Measurements from ENCODE around the gene XYLT1.
A peak's percentile ranks its signal among the peaks of the same experiment; 100 is the strongest.

Gene XYLT1

GRCh38 chr16:17305694-17306093 lies 165.1 kb downstream of the XYLT1 start:
- DNase-seq (ENCODE audit: low spot score) = peak; percentile 5

- DNase-seq (ENCODE audit: low spot score) = no peak
These were observed 166.2 kb downstream of the XYLT1 start for GRCh38 chr16:17304491-17305119.

- no peak for DNase-seq (ENCODE audit: low spot score)
These were observed 166.7 kb downstream of the XYLT1 start for GRCh38 chr16:17304106-17304490.

- no peak for DNase-seq (ENCODE audit: low spot score)
These were observed 167.7 kb downstream of the XYLT1 start for GRCh38 chr16:17303101-17303500.

GRCh38 chr16:17302620-17303019 lies 168.1 kb downstream of the XYLT1 start:
- no peak for DNase-seq (ENCODE audit: low spot score)

GRCh38 chr16:17302214-17302613 lies 168.5 kb downstream of the XYLT1 start:
- DNase-seq (ENCODE audit: low spot score) = peak; percentile 11

GRCh38 chr16:17301593-17302135 lies 169.1 kb downstream of the XYLT1 start:
- DNase-seq (ENCODE audit: low spot score) = no peak

GRCh38 chr16:17301184-17301583 lies 169.6 kb downstream of the XYLT1 start:
- no peak for DNase-seq (ENCODE audit: low spot score)

GRCh38 chr16:17299790-17300189 lies 171.0 kb downstream of the XYLT1 start:
- no peak for DNase-seq (ENCODE audit: low spot score)

GRCh38 chr16:17298238-17298637 lies 172.5 kb downstream of the XYLT1 start:
- no peak for DNase-seq (ENCODE audit: low spot score)

GRCh38 chr16:17296431-17296830 lies 174.3 kb downstream of the XYLT1 start:
- DNase-seq (ENCODE audit: low spot score) = no peak

GRCh38 chr16:17295948-17296347 lies 174.8 kb downstream of the XYLT1 start:
- DNase-seq (ENCODE audit: low spot score) = no peak

- no peak for DNase-seq (ENCODE audit: low spot score)
These were observed 175.9 kb downstream of the XYLT1 start for GRCh38 chr16:17294856-17295255.

GRCh38 chr16:17293813-17294558 lies 176.8 kb downstream of the XYLT1 start:
- DNase-seq (ENCODE audit: low spot score) = no peak

GRCh38 chr16:17291289-17291688 lies 179.5 kb downstream of the XYLT1 start:
- DNase-seq (ENCODE audit: low spot score) = no peak

- DNase-seq (ENCODE audit: low spot score) = no peak
These were observed 180.8 kb downstream of the XYLT1 start for GRCh38 chr16:17289674-17290635.

GRCh38 chr16:17289050-17289449 lies 181.7 kb downstream of the XYLT1 start:
- no peak for DNase-seq (ENCODE audit: low spot score)

- no peak for DNase-seq (ENCODE audit: low spot score)
These were observed 183.5 kb downstream of the XYLT1 start for GRCh38 chr16:17287166-17287800.

- no peak for DNase-seq (ENCODE audit: low spot score)
These were observed 184.3 kb downstream of the XYLT1 start for GRCh38 chr16:17286443-17286842.

GRCh38 chr16:17283016-17283415 lies 187.7 kb downstream of the XYLT1 start:
- no peak for DNase-seq (ENCODE audit: low spot score)

- no peak for DNase-seq (ENCODE audit: low spot score)
These were observed 188.5 kb downstream of the XYLT1 start for GRCh38 chr16:17282247-17282646.

GRCh38 chr16:17281052-17281451 lies 189.7 kb downstream of the XYLT1 start:
- no peak for DNase-seq (ENCODE audit: low spot score)

Data from CD4-positive, alpha-beta T cell treated with Interleukin-6 at 100 ng/mL for 8 hours (primary cell).